OCI-LY1 (cell line): ENCODE results near the gene RDH5.

ENCODE experiments used
- EZH2 ChIP-seq: fragments of 200-600 bp; sonication (generic), shearing (Covaris generic); IDR thresholded peaks from 2 replicates; pipeline ENCODE4 v1.8.0; 2017; ENCODE audit warnings: borderline replicate concordance, mixed run types, mild to moderate bottlenecking, antibody characterized with exemption, low read length, moderate library complexity, mixed read lengths
- TF ChIP-seq, protein P1 (sequence below): fragments of 200-600 bp; sonication (generic), shearing (Covaris generic); IDR thresholded peaks from 2 replicates; pipeline ENCODE4 v1.5.1; 2017; ENCODE audit warnings: mild to moderate bottlenecking, antibody characterized with exemption, low read length, moderate library complexity, mixed read lengths

GRCh38 chr12:55703288-55703687 lies 16.9 kb upstream of the RDH5 start:
- TF ChIP-seq, protein P1, sequence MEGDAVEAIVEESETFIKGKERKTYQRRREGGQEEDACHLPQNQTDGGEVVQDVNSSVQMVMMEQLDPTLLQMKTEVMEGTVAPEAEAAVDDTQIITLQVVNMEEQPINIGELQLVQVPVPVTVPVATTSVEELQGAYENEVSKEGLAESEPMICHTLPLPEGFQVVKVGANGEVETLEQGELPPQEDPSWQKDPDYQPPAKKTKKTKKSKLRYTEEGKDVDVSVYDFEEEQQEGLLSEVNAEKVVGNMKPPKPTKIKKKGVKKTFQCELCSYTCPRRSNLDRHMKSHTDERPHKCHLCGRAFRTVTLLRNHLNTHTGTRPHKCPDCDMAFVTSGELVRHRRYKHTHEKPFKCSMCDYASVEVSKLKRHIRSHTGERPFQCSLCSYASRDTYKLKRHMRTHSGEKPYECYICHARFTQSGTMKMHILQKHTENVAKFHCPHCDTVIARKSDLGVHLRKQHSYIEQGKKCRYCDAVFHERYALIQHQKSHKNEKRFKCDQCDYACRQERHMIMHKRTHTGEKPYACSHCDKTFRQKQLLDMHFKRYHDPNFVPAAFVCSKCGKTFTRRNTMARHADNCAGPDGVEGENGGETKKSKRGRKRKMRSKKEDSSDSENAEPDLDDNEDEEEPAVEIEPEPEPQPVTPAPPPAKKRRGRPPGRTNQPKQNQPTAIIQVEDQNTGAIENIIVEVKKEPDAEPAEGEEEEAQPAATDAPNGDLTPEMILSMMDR: no peak
- no peak for TF ChIP-seq EZH2
